B cell (primary cell): ENCODE data around the gene MEAF6. TPM values are rescaled to one million over a fixed set of nuclear protein-coding genes. Genes with fewer than 3 reads are reported as not detected.

Source experiments
- ATAC-seq: fragments of 200-7000 bp; cut with Tn5 transposase; one replicate; pipeline ENCODE4 v1.10.0; 2021; ENCODE audit warnings: low read depth, mild to moderate bottlenecking, moderate number of reproducible peaks, moderate library complexity
- CTCF ChIA-PET: fragments of 350-600 bp; sonication (Branson Sonifier 250); formaldehyde crosslinking; loops from one replicate; lab custom pipeline; 2021; ENCODE audit warnings: antibody characterized with exemption, inconsistent platforms; lab: Charles Lee
- POLR2A ChIA-PET: fragments of 350-600 bp; sonication (Branson Sonifier 250); formaldehyde crosslinking; loops from one replicate; lab custom pipeline; 2021; ENCODE audit warnings: antibody characterized with exemption; lab: Charles Lee
- DNase-seq: peaks from one replicate; pipeline ENCODE4 v3.0.0; 2013
- H2AFZ ChIP-seq: 2 replicates; pipeline ENCODE4 v1.6.1; 2012; ENCODE audit warnings: mild to moderate bottlenecking, low read depth, low read length; ENCODE audit not compliant: insufficient read depth, poor library complexity, severe bottlenecking
- H3K27ac ChIP-seq, 2 donors: 1 replicate in 1 of 2; 2 replicates in 1 of 2; pipeline ENCODE4 v1.5.1; 2012 to 2013; ENCODE audit warnings: low read length in 2 of 2, mild to moderate bottlenecking in 2 of 2, moderate library complexity in 1 of 2
- H3K27me3 ChIP-seq, 4 experiments: fragments of 200-600 bp in 1 of 4; sonication (generic) in 1 of 4; replicated peaks in 1 of 4; 1 replicate in 2 of 4; 2 replicates in 2 of 4; pipeline versions ENCODE4 v1.6.1 to v1.7.0; 2013 to 2016; ENCODE audit warnings: low read length in 3 of 4, mild to moderate bottlenecking in 2 of 4, mixed read lengths in 1 of 4, moderate library complexity in 1 of 4; ENCODE audit not compliant: insufficient read depth in 4 of 4, control insufficient read depth in 3 of 4; ENCODE audit errors: control extremely low read depth in 1 of 4
- H3K36me3 ChIP-seq, 2 experiments: replicated peaks in 1 of 2; 1 replicate in 1 of 2; 2 replicates in 1 of 2; pipeline versions ENCODE4 v1.6.1 to v1.7.1; 2013; ENCODE audit warnings: low read length in 1 of 2; ENCODE audit not compliant: insufficient read depth in 2 of 2, control insufficient read depth in 1 of 2; ENCODE audit errors: control extremely low read depth in 1 of 2, extremely low read depth in 1 of 2
- H3K4me1 ChIP-seq, 2 donors: fragments of 200-600 bp in 1 of 2; sonication (generic) in 1 of 2; 1 replicate in 1 of 2; 2 replicates in 1 of 2; pipeline versions ENCODE4 v1.5.1 to v1.6.1; 2013 to 2017; ENCODE audit warnings: low read length in 2 of 2; ENCODE audit not compliant: control insufficient read depth in 2 of 2, insufficient read depth in 2 of 2
- H3K4me2 ChIP-seq: replicated peaks from 2 replicates; pipeline ENCODE3; 2012; ENCODE audit warnings: mild to moderate bottlenecking, low read depth, low read length; ENCODE audit not compliant: poor library complexity, severe bottlenecking
- H3K4me3 ChIP-seq, 5 experiments: fragments of 200-600 bp in 1 of 5; sonication (generic) in 1 of 5; 1 replicate in 3 of 5; 2 replicates in 2 of 5; pipeline versions ENCODE4 v1.5.1 to v1.7.0; 2011 to 2016; ENCODE audit warnings: low read length in 4 of 5, mild to moderate bottlenecking in 4 of 5, low read depth in 2 of 5, control low read depth in 1 of 5, moderate library complexity in 1 of 5; ENCODE audit not compliant: insufficient read depth in 1 of 5; ENCODE audit errors: control extremely low read depth in 1 of 5, extremely low read depth in 1 of 5
- H3K79me2 ChIP-seq: fragments of 200-600 bp; sonication (generic); one replicate; pipeline ENCODE4 v1.6.0; 2016; ENCODE audit warnings: low read length; ENCODE audit not compliant: control insufficient read depth, insufficient read depth
- H3K9ac ChIP-seq: fragments of 200-600 bp; sonication (generic); 2 replicates; pipeline ENCODE4 v1.6.1; 2017; ENCODE audit warnings: mild to moderate bottlenecking, low read length, moderate library complexity
- H3K9me3 ChIP-seq, 3 donors: one replicate each; pipeline versions ENCODE4 v1.6.1 to v1.7.1; 2013; ENCODE audit warnings: low read length in 2 of 3; ENCODE audit not compliant: control insufficient read depth in 2 of 3, insufficient read depth in 1 of 3; ENCODE audit errors: control extremely low read depth in 1 of 3
- H4K20me1 ChIP-seq: 2 replicates; pipeline ENCODE4 v1.6.0; 2012; ENCODE audit warnings: mild to moderate bottlenecking, low read length; ENCODE audit not compliant: insufficient read depth, control insufficient read depth, poor library complexity, severe bottlenecking
- H3K27ac Mint-ChIP-seq: one replicate; pipeline ENCODE4 v1.8.0; 2021; ENCODE audit warnings: mixed read lengths
- H3K27me3 Mint-ChIP-seq: one replicate; pipeline ENCODE4 v1.8.0; 2021; ENCODE audit warnings: mixed read lengths
- H3K4me1 Mint-ChIP-seq: one replicate; pipeline ENCODE4 v1.8.0; 2021; ENCODE audit warnings: mixed read lengths
- H3K4me3 Mint-ChIP-seq: one replicate; pipeline ENCODE4 v1.8.0; 2021; ENCODE audit warnings: mixed read lengths
- H3K9me3 Mint-ChIP-seq: one replicate; pipeline ENCODE4 v1.8.0; 2022; ENCODE audit warnings: mixed read lengths; ENCODE audit not compliant: insufficient read depth
- EZH2 ChIP-seq: IDR thresholded peaks from 2 replicates; pipeline ENCODE4 v1.6.1; 2012; ENCODE audit warnings: borderline replicate concordance, low read depth, mild to moderate bottlenecking, moderate library complexity, low read length; ENCODE audit not compliant: insufficient read depth, poor library complexity, severe bottlenecking
- WGBS: methylation state at CpG from one replicate; pipeline ENCODE4 v1.1.5; 2013; ENCODE audit warnings: missing lambda C conversion rate; ENCODE audit not compliant: insufficient coverage; 5-methylcytosine and 5-hydroxymethylcytosine counted together
- intact Hi-C: fragments of 100-400 bp; cut with micrococcal nuclease; formaldehyde crosslinking; loops from one replicate; pipeline ENCODE4 v1.10.0; 2022
- polyA plus RNA-seq: library from polyadenylated mRNA; depleted of rRNA; stranded (reverse); fragments of >200 nt; gene quantifications from 2 replicates; pipeline ENCODE4 v1.2.3, GENCODE V29; 2012
- total RNA-seq, 2 donors: library from RNA; stranded (reverse); fragments of 120-200 nt in 1 of 2; gene quantifications; 1 replicate in 1 of 2; 2 replicates in 1 of 2; pipeline versions ENCODE4 v1.2.3 to v1.2.4, GENCODE V29; 2013 to 2022
- TF ChIP-seq, protein P1 (sequence below): fragments of 200-600 bp; IDR thresholded peaks from one replicate; pipeline ENCODE4 v1.8.0; 2022; ENCODE audit warnings: antibody characterized with exemption, mild to moderate bottlenecking

MEAF6 gene
- total and polyA plus RNA-seq, 2 donors (not counting 1 experiment from before 2014, with no cell fraction given) = 52.5 to 84.2 TPM

DNA sequence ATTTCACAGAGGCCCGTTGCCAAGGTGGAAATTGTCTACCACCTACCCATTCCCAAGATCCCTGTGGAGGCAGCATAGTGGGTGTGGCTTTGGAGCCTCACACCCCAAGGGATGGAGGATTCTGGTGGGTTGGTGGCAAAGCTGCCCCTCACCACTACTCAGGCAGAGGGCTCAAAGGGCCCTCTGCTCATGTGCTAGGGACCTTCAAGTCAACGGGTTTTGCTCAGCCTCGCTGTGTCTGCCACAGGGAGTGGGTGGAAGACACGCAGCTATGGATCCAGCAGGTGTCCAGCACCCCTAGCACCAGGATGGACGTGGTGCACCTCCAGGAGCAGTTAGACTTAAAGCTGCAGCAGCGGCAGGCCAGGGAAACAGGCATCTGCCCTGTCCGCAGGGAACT lies 44.5 kb upstream of the MEAF6 start:
- no peaks in the 10 kb centered on the region for H4K20me1 ChIP-seq
- Mint-ChIP-seq H3K27ac (no peak overlapping the region), H3K27me3 (peaks cover 5% of the 10 kb centered on the region), H3K9me3 (no peaks in the 10 kb centered on the region), H3K4me3 (no peak overlapping the region), H3K4me1 (peaks cover 2% of the 10 kb centered on the region)
- H3K9me3 ChIP-seq = peaks cover 0 to 7% (median 0%) of the 10 kb centered on the region in 3 donors
- WGBS = 94% methylated on average over 5 of the region's 7 CpGs
- no peak overlapping the region for H3K4me2 ChIP-seq
- no peak overlapping the region for H3K4me3 ChIP-seq
- H3K79me2 ChIP-seq = peaks cover 1% of the 10 kb centered on the region
- no peaks in the 10 kb centered on the region for H3K36me3 ChIP-seq
- intact Hi-C loops = no loop called here
- ATAC-seq (no peak), DNase-seq (no peak)
- TF ChIP-seq, protein P1, sequence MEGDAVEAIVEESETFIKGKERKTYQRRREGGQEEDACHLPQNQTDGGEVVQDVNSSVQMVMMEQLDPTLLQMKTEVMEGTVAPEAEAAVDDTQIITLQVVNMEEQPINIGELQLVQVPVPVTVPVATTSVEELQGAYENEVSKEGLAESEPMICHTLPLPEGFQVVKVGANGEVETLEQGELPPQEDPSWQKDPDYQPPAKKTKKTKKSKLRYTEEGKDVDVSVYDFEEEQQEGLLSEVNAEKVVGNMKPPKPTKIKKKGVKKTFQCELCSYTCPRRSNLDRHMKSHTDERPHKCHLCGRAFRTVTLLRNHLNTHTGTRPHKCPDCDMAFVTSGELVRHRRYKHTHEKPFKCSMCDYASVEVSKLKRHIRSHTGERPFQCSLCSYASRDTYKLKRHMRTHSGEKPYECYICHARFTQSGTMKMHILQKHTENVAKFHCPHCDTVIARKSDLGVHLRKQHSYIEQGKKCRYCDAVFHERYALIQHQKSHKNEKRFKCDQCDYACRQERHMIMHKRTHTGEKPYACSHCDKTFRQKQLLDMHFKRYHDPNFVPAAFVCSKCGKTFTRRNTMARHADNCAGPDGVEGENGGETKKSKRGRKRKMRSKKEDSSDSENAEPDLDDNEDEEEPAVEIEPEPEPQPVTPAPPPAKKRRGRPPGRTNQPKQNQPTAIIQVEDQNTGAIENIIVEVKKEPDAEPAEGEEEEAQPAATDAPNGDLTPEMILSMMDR = no peak
- TF ChIP-seq EZH2 = no peak
- peaks cover 0 to 5% of the 10 kb centered on the region in 2 donors for H3K4me1 ChIP-seq
- H3K9ac ChIP-seq = no peak overlapping the region
- no peak overlapping the region for H2AFZ ChIP-seq
- ChIA-PET CTCF (no interaction called here), POLR2A (no interaction called here)
- peaks cover 0 to 3% (median 0%) of the 10 kb centered on the region in 4 experiments for H3K27me3 ChIP-seq
- H3K27ac ChIP-seq = no peak overlapping the region

DNA sequence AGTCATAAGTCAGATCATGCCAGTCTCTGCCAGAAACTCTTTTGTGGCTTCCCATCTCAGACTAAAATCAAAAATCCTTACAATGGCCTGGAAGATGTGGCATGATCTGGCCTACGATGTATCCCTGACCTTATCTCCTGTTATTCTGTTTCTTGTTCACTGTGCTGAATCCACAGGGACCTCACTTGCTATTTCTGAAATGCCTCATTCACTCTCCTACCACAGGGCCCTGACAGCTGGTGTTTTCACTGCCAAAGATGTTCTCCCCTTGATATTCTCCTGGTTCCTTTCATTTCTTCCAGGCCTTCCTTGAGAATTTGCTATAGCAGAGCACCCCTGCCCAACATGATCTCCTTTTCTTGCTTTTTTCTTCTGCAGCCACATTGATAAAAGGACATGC lies 43.8 kb upstream of the MEAF6 start:
- Histone ChIP-seq H3K9me3 (peaks cover 0 to 7% (median 0%) of the 10 kb centered on the region in 3 donors), H3K9ac (no peak overlapping the region), H3K4me3 (no peak overlapping the region), H2AFZ (no peak overlapping the region), H3K4me2 (no peak overlapping the region), H3K36me3 (no peaks in the 10 kb centered on the region), H3K4me1 (peaks cover 2 to 9% of the 10 kb centered on the region in 2 donors), H3K27ac (no peak overlapping the region), H3K79me2 (peaks cover 8% of the 10 kb centered on the region), H4K20me1 (peaks cover 3% of the 10 kb centered on the region), H3K27me3 (peaks cover 0 to 3% (median 0%) of the 10 kb centered on the region in 4 experiments)
- intact Hi-C loops = no loop called here
- 80% methylated on average over 1 of the region's 1 CpG for WGBS
- Mint-ChIP-seq H3K27me3 (peaks cover 5% of the 10 kb centered on the region), H3K4me1 (peaks cover 7% of the 10 kb centered on the region), H3K27ac (no peak overlapping the region), H3K9me3 (no peaks in the 10 kb centered on the region), H3K4me3 (no peak overlapping the region)
- DNase-seq (no peak), ATAC-seq (no peak)
- TF ChIP-seq EZH2 = no peak
- TF ChIP-seq, protein P1 = no peak
- ChIA-PET POLR2A (interaction anchor here (0.6 kb wide), 1 partner anchor 19 kb away, joined by 5 read pairs; no protein-coding TSS in a partner anchor), CTCF (no interaction called here)
